Body of pancreas (tissue), 4 donors: Measurements from ENCODE around the gene CNTNAP2. TPM values are rescaled to one million over a fixed set of nuclear protein-coding genes. Genes with fewer than 3 reads are reported as not detected.

ENCODE experiments used
- ATAC-seq: fragments of 150-250 bp; one replicate; pipeline ENCODE4 v1.9.1; 2016
- DNase-seq, 4 donors: peaks; one replicate each; pipeline ENCODE4 v3.0.0-alpha.2; 2019
- H3K27ac ChIP-seq, 4 donors: fragments of 200-600 bp; sonication (generic); 1 replicate in 3 of 4; 2 replicates in 1 of 4; pipeline versions ENCODE4 v1.5.1 to v1.6.1; 2016 to 2019; ENCODE audit warnings: mild to moderate bottlenecking in 1 of 4, mixed read lengths in 1 of 4, moderate library complexity in 1 of 4
- H3K27me3 ChIP-seq, 2 donors: fragments of 200-600 bp; sonication (generic); one replicate each; pipeline ENCODE4 v1.6.0; 2016; ENCODE audit warnings: mild to moderate bottlenecking in 1 of 2
- H3K36me3 ChIP-seq, 2 donors: fragments of 200-600 bp; sonication (generic); replicated peaks in 1 of 2; 2 replicates each; pipeline ENCODE4 v1.5.1; 2016; ENCODE audit warnings: low read depth in 2 of 2; ENCODE audit not compliant: insufficient read depth in 1 of 2
- H3K4me1 ChIP-seq: fragments of 200-600 bp; sonication (generic); one replicate; pipeline ENCODE4 v1.6.0; 2016
- H3K4me3 ChIP-seq, 2 donors: fragments of 200-600 bp; sonication (generic); 1 replicate in 1 of 2; 2 replicates in 1 of 2; pipeline ENCODE4 v1.5.1; 2016 to 2019
- H3K9me3 ChIP-seq, 3 donors: fragments of 200-600 bp; sonication (generic); 1 replicate in 2 of 3; 2 replicates in 1 of 3; pipeline ENCODE4 v1.5.1; 2016
- POLR2A ChIP-seq, 3 donors: fragments of 450-650 bp; IDR thresholded peaks; one replicate each; pipeline ENCODE4 v1.6.1; 2016; ENCODE audit warnings: antibody characterized with exemption in 3 of 3, mild to moderate bottlenecking in 2 of 3
- WGBS, 2 donors: methylation state at CpG; one replicate each; pipeline ENCODE4 v1.1.5; 2017; 5-methylcytosine and 5-hydroxymethylcytosine counted together
- intact Hi-C: fragments of 100-400 bp; cut with DNase I; formaldehyde crosslinking; loops from one replicate; pipeline ENCODE4 v1.15.1; 2023
- total RNA-seq, 2 donors: library from RNA; depleted of rRNA; stranded (reverse); fragments of >200 nt; gene quantifications; one replicate each; pipeline ENCODE4 v1.1.0, GENCODE V29; 2016
- TF ChIP-seq, protein P1 (sequence below), 7 experiments: fragments of 450-650 bp in 4 of 7; fragments of 200-600 bp in 3 of 7; sonication (generic) in 3 of 7; IDR thresholded peaks; one replicate each; pipeline ENCODE4 v1.5.1; 2016 to 2019; ENCODE audit warnings: antibody characterized with exemption in 7 of 7

The CNTNAP2 gene
- total RNA-seq, 2 donors from 2014 or later: 1.0 TPM; not detected in 1

DNA sequence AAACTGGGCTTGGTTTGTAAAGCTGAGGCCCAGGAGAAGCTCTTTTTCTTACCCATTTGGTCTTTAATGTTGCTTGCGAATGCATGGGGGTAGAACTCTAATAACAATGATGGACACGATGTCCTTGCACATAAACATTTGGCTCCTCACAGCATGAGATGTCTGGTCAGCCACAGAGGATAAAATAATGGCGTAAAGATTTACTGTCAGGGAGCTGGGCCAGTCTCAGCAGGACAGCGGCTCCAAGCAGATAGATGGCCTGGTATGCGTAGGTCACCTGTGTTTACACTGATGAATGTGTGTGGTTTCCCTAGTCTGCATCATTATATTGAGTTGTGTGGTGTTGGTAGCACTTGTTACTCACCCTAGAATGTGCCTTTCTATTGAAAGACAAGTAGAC lies 537.4 kb downstream of the CNTNAP2 start:
- no peak for DNase-seq
- no peaks in the 10 kb centered on the region for H3K27me3 ChIP-seq
- no peak overlapping the region for H3K4me3 ChIP-seq
- no peaks in the 10 kb centered on the region for H3K9me3 ChIP-seq
- ATAC-seq: no peak
- TF ChIP-seq, protein P1, sequence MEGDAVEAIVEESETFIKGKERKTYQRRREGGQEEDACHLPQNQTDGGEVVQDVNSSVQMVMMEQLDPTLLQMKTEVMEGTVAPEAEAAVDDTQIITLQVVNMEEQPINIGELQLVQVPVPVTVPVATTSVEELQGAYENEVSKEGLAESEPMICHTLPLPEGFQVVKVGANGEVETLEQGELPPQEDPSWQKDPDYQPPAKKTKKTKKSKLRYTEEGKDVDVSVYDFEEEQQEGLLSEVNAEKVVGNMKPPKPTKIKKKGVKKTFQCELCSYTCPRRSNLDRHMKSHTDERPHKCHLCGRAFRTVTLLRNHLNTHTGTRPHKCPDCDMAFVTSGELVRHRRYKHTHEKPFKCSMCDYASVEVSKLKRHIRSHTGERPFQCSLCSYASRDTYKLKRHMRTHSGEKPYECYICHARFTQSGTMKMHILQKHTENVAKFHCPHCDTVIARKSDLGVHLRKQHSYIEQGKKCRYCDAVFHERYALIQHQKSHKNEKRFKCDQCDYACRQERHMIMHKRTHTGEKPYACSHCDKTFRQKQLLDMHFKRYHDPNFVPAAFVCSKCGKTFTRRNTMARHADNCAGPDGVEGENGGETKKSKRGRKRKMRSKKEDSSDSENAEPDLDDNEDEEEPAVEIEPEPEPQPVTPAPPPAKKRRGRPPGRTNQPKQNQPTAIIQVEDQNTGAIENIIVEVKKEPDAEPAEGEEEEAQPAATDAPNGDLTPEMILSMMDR (IDR thresholded peaks at IDR 0.05): no peak
- no peak for TF ChIP-seq POLR2A (IDR thresholded peaks at IDR 0.05)
- no peak overlapping the region for H3K27ac ChIP-seq
- no peaks in the 10 kb centered on the region for H3K36me3 ChIP-seq
- intact Hi-C loops: no loop called here
- H3K4me1 ChIP-seq: peaks cover 21% of the 10 kb centered on the region
- WGBS, 2 donors: 82% methylated on average over 5 of the region's 5 CpGs

DNA sequence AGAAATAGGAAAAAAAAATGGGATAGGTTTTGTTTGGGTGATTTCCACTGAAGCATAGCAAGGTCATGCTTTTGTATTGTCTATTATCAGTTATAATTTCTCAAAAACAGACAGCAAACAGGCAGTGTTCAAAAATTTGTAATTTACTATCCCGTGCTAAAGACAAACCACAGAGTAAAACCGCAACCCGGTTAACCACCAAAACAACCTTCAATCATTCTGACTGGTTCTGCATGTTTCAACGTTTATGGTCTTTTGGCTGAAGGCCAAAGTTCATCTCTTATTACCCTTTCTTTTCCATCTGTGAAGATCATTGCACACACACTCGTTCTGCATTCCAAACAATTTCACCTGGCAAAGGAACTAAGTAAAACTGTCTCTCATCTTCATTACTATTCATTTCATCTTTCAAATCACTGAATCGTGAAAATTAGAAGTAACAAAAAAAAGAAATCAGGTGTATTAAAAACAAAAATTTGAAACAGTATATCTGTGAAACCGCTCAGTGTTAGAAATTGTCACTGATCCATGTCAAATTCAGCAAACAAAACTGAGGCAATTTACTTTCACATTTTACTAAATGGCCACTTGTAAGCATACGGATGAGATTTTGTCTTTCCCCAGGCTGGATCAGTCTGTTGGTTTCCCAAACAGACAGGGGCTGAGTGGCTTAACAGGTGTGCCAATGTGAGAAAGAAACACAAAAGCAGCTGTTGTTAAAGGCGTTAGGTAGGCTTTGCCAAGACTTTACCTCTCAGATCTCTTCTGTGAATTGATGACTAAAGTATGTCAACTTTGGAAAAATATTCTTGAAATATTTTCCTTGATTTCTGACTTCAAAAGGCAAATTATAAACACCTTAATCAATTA lies 539.6 kb downstream of the CNTNAP2 start:
- Histone ChIP-seq H3K27me3 (no peaks in the 10 kb centered on the region), H3K36me3 (no peaks in the 10 kb centered on the region), H3K9me3 (no peaks in the 10 kb centered on the region), H3K27ac (peak overlapping the region in 2 of 4 donors; percentile 6 to 37), H3K4me1 (peaks cover 25% of the 10 kb centered on the region), H3K4me3 (no peak overlapping the region)
- TF ChIP-seq, protein P1 (IDR thresholded peaks at IDR 0.05): no peak
- no peak for TF ChIP-seq POLR2A (IDR thresholded peaks at IDR 0.05)
- DNase-seq: peak in 3 of 4 donors; percentile 26 to 59 (median 43)
- 5 to 6% methylated on average over 9 of the region's 9 CpGs for WGBS, 2 donors
- ATAC-seq: peak; percentile 68
- intact Hi-C loops: no loop called here

DNA sequence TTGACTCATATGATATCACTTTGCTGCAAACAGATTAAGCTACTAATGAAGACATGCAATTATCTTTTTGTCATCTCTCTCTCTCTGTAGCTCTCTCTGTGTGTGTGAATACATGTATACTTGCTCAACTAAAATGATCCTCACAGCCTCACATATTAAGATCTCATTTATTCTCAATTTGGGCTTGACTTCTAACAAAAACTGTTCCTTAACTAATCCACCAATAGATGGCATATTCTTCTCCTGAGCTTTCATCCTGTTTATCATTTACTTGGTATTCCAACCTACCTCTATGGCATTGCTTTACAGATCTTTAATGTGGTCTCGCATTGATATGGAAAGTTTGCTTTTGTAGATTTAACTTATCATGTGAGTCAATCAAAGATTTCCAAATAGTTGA lies 540.4 kb downstream of the CNTNAP2 start:
- peaks cover 23% of the 10 kb centered on the region for H3K4me1 ChIP-seq
- 65 to 76% methylated on average over 1 of the region's 1 CpG for WGBS, 2 donors
- H3K36me3 ChIP-seq: no peaks in the 10 kb centered on the region
- ATAC-seq (no peak), DNase-seq (no peak)
- intact Hi-C loops: no loop called here
- H3K27ac ChIP-seq: peak overlapping the region in 1 of 4 donors; percentile 37
- H3K9me3 ChIP-seq: no peaks in the 10 kb centered on the region
- no peaks in the 10 kb centered on the region for H3K27me3 ChIP-seq
- no peak for TF ChIP-seq POLR2A (IDR thresholded peaks at IDR 0.05)
- TF ChIP-seq, protein P1 (IDR thresholded peaks at IDR 0.05): no peak
- H3K4me3 ChIP-seq: no peak overlapping the region

DNA sequence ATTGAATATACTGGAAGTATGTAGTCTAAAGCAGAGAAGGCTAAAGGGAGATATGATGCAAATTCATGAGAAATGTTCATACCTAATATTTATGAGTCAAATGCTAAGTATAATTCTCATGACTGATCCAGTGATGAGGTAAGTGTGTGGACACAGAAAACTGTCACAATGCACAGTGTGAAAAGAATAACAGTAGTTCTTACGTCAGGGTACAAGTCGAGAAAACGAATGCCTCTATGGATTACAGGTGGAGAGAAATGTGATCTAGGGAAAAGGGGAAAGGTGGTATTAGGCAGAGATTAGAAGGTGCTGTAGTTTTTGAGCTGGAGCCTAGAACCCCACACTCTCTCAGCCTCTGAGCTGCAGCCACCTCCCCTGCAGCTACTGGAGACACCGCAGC lies 542.0 kb downstream of the CNTNAP2 start:
- WGBS, 2 donors: 87 to 95% methylated on average over 4 of the region's 4 CpGs
- Histone ChIP-seq H3K27ac (no peak overlapping the region), H3K9me3 (no peaks in the 10 kb centered on the region), H3K27me3 (no peaks in the 10 kb centered on the region), H3K4me3 (no peak overlapping the region), H3K4me1 (peaks cover 17% of the 10 kb centered on the region), H3K36me3 (no peaks in the 10 kb centered on the region)
- TF ChIP-seq, protein P1 (IDR thresholded peaks at IDR 0.05): no peak
- TF ChIP-seq POLR2A (IDR thresholded peaks at IDR 0.05): no peak
- ATAC-seq (no peak), DNase-seq (no peak)
- intact Hi-C loops: no loop called here
